ENCODE data around the gene BCKDK.

Gene BCKDK

DNA sequence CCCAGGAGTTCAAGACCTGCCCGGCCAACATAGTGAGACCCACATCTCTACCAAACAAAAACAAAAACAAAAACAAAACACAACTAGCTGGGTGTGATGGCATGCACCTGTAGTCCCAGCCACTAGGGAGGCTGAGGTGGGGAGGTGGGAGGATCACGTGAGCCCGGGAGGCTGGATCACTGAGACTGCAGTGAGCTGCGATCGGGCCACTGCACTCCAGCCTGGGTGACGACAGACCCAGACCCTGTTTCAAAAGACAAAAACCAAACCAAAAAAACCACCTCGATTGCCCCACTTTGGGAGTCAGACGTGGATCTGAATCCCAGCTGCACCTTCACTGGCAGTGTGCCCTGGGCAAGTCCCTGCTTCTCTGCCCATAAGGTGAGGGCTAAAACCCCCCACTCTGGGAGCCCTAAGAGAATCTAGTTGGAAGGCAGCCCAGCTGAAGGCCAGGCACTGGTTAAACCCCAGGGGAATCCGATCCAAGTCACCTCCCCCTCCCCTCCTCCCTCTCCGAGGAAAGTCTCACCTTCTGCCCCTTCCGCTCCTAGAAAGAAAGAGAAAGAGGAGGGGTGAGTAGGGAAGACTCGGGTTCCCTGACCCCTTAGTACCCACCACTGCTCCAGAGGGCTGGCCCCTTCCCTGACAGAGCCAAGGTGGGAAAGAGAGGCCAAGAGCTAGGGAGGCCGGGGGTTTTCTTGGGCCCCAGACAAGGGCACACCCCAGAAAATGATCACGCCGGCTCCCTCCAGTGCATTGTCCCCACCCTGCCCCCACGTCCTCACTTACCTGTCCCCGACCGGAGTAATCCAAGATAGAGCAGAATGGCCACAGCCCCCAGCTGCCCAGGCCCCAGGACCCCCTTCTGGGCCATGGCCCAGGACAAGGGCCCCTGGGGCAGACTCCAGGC lies 26.7 kb downstream of the BCKDK start:
- peaks cover 0 to 28% of the 10 kb centered on the region in 2 experiments; a peak in 1 of 3 replicates for H3K36me3 ChIP-seq (ENCODE audit: control insufficient read depth in 2 of 2, insufficient read depth in 1 of 2, low read length in 2 of 2)
- peaks cover 11% of the 10 kb centered on the region; the same call in 1 of the 2 replicates for H3K4me1 ChIP-seq (ENCODE audit: control insufficient read depth, insufficient read depth, low read length)
- H3K9me3 ChIP-seq (ENCODE audit: control insufficient read depth, insufficient read depth, low read depth, low read length) = no peaks in the 10 kb centered on the region
- no peak overlapping the region for H3K27ac ChIP-seq (ENCODE audit: extremely low read depth, low read depth, low read length)
- H3K4me3 ChIP-seq (ENCODE audit: low read depth, low read length) = no peak overlapping the region
- CTCF ChIA-PET = interaction anchor here (0.6 kb wide), 1 partner anchor 136 kb away, joined by 4 read pairs; no protein-coding TSS in a partner anchor
- POLR2A ChIA-PET = interaction anchor here (1.0 to 1.1 kb wide), 3 partner anchors 7 to 46 kb away, joined by 3 to 5 read pairs (median 3); partner anchors contain the start of gene KAT8
- 0 out of 2 replicates have a peak, but pooled peaks have one; percentile 43 for TF ChIP-seq ZNF324 (tag by site-specific recombination; IDR thresholded peaks at IDR 0.05)
- TF ChIP-seq ZNF600 (tag by site-specific recombination; IDR thresholded peaks at IDR 0.05) = peak; percentile 91
- peak; percentile 48; the same call in 1 of the 2 replicates for TF ChIP-seq ZBTB48 (tag by site-specific recombination; IDR thresholded peaks at IDR 0.05)
- peak; percentile 52 for TF ChIP-seq EGR2 (tag by site-specific recombination; IDR thresholded peaks at IDR 0.05; ENCODE audit: low read depth)
- TF ChIP-seq, protein P1, sequence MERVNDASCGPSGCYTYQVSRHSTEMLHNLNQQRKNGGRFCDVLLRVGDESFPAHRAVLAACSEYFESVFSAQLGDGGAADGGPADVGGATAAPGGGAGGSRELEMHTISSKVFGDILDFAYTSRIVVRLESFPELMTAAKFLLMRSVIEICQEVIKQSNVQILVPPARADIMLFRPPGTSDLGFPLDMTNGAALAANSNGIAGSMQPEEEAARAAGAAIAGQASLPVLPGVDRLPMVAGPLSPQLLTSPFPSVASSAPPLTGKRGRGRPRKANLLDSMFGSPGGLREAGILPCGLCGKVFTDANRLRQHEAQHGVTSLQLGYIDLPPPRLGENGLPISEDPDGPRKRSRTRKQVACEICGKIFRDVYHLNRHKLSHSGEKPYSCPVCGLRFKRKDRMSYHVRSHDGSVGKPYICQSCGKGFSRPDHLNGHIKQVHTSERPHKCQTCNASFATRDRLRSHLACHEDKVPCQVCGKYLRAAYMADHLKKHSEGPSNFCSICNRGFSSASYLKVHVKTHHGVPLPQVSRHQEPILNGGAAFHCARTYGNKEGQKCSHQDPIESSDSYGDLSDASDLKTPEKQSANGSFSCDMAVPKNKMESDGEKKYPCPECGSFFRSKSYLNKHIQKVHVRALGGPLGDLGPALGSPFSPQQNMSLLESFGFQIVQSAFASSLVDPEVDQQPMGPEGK (tag by site-specific recombination; IDR thresholded peaks at IDR 0.05) = peak; percentile 65; the same call in 1 of the 2 replicates
- TF ChIP-seq ZNF140 (tag by site-specific recombination; IDR thresholded peaks at IDR 0.05) = no peak
- peak; percentile 86 for TF ChIP-seq ZBTB20 (tag by site-specific recombination; IDR thresholded peaks at IDR 0.05)
- no peak for TF ChIP-seq ZNF837 (tag by site-specific recombination; IDR thresholded peaks at IDR 0.05)
- TF ChIP-seq, protein P2, sequence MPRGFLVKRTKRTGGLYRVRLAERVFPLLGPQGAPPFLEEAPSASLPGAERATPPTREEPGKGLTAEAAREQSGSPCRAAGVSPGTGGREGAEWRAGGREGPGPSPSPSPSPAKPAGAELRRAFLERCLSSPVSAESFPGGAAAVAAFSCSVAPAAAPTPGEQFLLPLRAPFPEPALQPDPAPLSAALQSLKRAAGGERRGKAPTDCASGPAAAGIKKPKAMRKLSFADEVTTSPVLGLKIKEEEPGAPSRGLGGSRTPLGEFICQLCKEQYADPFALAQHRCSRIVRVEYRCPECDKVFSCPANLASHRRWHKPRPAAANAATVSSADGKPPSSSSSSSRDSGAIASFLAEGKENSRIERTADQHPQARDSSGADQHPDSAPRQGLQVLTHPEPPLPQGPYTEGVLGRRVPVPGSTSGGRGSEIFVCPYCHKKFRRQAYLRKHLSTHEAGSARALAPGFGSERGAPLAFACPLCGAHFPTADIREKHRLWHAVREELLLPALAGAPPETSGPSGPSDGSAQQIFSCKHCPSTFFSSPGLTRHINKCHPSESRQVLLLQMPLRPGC (tag by site-specific recombination; IDR thresholded peaks at IDR 0.05) = peak; percentile 71; the same call in 1 of the 2 replicates
- TF ChIP-seq ZNF16 (tag by site-specific recombination; IDR thresholded peaks at IDR 0.05; ENCODE audit: low read depth) = no peak
- no peak for TF ChIP-seq ZNF112 (tag by site-specific recombination; IDR thresholded peaks at IDR 0.05)
- peak; percentile 28; the same call in 1 of the 2 replicates for TF ChIP-seq ZBTB8A (tag by site-specific recombination; IDR thresholded peaks at IDR 0.05)
- TF ChIP-seq, protein P3, sequence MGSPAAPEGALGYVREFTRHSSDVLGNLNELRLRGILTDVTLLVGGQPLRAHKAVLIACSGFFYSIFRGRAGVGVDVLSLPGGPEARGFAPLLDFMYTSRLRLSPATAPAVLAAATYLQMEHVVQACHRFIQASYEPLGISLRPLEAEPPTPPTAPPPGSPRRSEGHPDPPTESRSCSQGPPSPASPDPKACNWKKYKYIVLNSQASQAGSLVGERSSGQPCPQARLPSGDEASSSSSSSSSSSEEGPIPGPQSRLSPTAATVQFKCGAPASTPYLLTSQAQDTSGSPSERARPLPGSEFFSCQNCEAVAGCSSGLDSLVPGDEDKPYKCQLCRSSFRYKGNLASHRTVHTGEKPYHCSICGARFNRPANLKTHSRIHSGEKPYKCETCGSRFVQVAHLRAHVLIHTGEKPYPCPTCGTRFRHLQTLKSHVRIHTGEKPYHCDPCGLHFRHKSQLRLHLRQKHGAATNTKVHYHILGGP (tag by site-specific recombination; IDR thresholded peaks at IDR 0.05) = peak; percentile 47; the same call in 1 of the 2 replicates
- TF ChIP-seq ZFHX2 (tag by site-specific recombination; conservative IDR thresholded peaks at IDR 0.05) = peak; percentile 75
- no peak for TF ChIP-seq ZNF596 (tag by site-specific recombination; IDR thresholded peaks at IDR 0.05)
- TF ChIP-seq ZBTB17 (tag by site-specific recombination; IDR thresholded peaks at IDR 0.05) = peak; percentile 94
- TF ChIP-seq WT1 (tag by site-specific recombination; IDR thresholded peaks at IDR 0.05) = peak; percentile 37; the same call in 1 of the 2 replicates
- TF ChIP-seq ZBTB44 (tag by site-specific recombination; IDR thresholded peaks at IDR 0.05) = no peak
- TF ChIP-seq, protein P4, sequence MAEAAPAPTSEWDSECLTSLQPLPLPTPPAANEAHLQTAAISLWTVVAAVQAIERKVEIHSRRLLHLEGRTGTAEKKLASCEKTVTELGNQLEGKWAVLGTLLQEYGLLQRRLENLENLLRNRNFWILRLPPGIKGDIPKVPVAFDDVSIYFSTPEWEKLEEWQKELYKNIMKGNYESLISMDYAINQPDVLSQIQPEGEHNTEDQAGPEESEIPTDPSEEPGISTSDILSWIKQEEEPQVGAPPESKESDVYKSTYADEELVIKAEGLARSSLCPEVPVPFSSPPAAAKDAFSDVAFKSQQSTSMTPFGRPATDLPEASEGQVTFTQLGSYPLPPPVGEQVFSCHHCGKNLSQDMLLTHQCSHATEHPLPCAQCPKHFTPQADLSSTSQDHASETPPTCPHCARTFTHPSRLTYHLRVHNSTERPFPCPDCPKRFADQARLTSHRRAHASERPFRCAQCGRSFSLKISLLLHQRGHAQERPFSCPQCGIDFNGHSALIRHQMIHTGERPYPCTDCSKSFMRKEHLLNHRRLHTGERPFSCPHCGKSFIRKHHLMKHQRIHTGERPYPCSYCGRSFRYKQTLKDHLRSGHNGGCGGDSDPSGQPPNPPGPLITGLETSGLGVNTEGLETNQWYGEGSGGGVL (tag by site-specific recombination; IDR thresholded peaks at IDR 0.05) = peak; percentile 85
- peak; percentile 99 for TF ChIP-seq PRDM10 (tag by site-specific recombination; IDR thresholded peaks at IDR 0.05)
- TF ChIP-seq ZNF221 (tag by site-specific recombination; IDR thresholded peaks at IDR 0.05; ENCODE audit: borderline replicate concordance) = no peak
- TF ChIP-seq, protein P5, sequence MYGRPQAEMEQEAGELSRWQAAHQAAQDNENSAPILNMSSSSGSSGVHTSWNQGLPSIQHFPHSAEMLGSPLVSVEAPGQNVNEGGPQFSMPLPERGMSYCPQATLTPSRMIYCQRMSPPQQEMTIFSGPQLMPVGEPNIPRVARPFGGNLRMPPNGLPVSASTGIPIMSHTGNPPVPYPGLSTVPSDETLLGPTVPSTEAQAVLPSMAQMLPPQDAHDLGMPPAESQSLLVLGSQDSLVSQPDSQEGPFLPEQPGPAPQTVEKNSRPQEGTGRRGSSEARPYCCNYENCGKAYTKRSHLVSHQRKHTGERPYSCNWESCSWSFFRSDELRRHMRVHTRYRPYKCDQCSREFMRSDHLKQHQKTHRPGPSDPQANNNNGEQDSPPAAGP (tag by site-specific recombination; IDR thresholded peaks at IDR 0.05) = no peak

All from HEK293 (cell line).